ENCODE data around the gene LPXN.

GRCh38 chr11:58594826-58595225 lies 19.2 kb upstream of the LPXN start:
- TF ChIP-seq POLR2A (IDR thresholded peaks at IDR 0.05; ENCODE audit: low read depth, low read length) (no peak), TAF1 (IDR thresholded peaks at IDR 0.05; ENCODE audit: borderline replicate concordance, low read depth, low read length) (no peak)
